Femur (tissue), 1 donor: Measurements from ENCODE around the gene NR2C2.
A peak's percentile ranks its signal among the peaks of the same experiment; 100 is the strongest.
"Not testable (repeated sequence)": the region's sequence is repeated elsewhere in the genome, so short reads cannot be mapped to it uniquely, and the experiment has no call there.

ENCODE experiments used
- DNase-seq: peaks from one replicate; pipeline ENCODE4 v3.0.0-alpha.2; 2017

NR2C2 gene

DNA sequence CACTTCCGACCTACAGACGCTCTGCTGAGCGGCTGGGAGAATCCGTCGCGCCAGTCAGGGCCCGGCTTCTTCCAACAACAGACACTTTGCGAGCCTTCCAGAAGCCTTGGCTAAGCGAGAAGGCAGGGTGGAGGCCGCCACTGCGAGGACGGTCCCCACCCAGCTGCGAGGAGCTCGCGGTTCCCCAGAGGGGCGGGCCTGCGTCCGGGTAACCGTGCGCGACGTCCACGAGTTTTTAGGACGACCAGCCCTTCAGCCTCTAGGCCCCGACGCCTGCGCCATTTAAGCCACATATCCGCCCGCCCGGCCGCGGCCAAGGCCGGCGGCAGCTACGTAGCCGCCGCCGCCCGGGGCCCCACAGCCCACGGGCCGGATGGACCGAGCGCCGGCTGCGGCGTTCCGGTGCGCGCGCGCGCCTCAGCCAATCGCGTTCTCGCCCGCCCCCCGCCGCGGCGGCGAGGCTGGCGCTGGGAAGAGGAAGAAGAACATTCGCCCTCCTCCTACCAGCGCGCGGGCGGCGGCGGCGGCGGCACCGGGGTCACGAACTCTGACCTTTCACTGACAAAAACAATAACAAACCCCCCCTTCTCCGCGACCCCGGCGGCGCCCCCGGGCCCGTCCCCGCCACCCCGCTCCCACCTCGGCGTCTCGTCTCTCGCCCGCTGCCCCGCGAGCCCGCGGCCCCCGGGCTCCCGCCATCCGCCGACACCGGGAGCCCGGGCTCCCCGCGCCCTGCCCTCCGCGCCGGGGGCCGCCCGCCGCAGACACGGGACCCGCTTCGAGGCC, at the start of gene NR2C2:
Gene NR2C2 (plus strand): TSS at position 484 of the 786 bp plus-strand sequence. CDS start 56,332 bp downstream, outside the sequence.
- peak; percentile 91 for DNase-seq

DNA sequence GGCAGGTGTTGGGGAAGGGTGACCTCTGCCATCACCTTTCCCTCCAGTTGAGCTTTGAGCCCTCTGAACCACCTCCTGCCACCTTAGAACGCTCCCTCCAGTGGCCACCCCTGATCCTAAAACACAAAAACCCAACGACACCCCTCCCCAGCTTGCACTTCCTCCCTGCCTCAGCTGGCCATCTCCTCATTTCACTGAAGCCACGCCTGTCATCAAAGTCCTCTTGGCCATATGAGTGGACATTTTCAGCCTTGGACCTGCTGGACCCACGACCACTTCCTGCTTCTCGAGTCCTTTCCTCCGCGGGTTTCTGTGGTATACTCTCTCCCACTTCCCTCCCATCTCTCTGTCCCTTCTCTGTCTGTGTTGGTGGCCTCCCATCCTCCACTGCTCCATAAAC, 48.5 kb upstream of the NR2C2 start:
- DNase-seq, result no peak

DNA sequence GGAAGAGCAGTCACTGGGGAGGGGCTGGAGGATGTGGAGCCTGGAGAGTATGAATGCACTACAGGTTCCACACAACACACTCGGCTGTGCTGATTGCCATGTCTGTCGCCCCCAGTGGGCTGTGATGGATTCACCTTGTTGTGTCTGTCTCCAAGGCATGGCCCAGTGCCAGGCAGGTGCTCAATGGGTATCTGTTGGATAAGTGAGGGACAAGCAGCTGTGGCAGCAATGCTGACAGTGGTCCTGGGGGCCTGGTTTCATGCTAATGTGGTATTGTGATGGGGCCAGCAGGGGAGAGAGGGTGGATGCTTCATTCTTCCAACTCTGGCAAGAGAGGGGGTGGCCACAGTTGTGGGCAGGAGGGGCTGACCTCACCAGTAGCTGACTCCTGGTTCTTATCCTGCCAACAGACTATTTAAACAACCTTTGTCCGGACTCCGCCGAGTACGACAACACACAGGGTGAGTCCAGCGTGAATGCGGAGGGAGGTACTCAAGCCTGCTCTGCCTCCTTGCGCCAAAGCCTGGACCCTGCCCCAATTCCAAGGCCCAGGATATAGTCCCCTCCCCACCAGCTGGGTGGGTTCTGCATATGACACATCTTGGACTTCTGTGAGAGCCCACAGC, 47.3 kb upstream of the NR2C2 start:
- DNase-seq, result no peak

DNA sequence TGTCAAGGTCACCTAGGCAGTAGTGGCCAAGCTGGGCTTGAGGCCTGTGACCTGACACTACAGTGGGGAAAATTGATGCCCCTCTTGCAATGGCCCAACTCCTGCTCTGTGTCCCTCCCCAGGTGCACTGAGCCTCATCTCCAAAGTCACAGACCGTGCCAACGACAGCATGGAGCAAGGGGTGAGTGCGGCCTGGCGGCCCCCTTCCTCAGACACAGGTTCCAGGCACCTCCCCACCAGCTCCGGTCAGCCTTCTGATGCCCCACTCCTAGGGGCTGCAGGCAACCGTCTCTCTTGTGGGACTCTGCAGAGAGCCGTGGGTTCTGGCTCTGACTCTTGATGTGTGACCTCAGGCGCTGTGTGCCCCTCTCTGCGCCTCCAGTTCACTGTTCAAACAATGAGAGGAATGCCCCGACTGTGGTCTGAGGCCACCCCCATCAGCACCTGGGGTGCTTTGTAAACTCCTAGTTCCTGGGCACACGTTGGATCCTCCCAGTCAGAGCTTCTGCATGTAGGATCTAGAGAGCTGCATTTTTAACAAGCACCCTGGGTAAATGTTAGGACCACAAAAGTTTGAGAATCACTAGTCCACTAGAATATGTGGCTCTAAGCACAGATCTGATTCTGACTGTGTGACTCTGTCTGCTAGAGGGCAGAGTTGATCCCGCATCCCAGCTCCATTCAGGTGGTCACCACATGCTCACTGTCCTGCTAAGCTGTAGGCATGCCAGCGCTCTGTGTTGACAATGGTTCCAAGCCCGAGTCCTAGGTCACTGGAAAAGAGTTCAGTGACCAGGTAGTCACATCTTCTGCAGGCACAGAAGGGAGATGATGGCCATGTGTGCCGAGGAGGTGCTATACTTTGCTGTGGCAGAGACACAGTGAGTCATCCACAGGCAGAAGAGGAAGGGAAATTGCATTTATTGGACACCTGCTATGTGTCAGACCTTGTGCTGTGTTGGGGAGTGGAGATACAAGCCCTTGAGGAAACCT, 46.2 kb upstream of the NR2C2 start:
- DNase-seq, result no peak

DNA sequence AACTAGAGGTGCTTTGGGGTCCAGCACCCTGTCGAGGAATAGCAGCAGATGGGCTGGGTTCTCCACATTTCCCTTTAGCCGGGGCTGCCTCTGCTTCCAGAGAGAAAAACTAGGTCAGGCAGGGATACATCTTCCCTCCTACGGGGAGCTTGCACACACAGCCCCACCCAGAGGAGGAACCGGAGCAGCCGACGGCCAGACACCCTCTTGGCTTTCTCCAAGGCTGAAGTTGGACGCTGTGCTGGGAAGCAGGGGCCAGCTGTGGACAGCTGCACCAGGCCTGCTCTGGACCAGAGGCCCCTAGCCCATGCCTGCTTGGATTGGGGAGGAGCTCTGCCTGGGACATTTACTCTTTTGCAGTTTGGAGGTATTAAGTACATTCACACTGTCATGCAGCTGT, 44.7 kb upstream of the NR2C2 start:
- peak; percentile 91 for DNase-seq

DNA sequence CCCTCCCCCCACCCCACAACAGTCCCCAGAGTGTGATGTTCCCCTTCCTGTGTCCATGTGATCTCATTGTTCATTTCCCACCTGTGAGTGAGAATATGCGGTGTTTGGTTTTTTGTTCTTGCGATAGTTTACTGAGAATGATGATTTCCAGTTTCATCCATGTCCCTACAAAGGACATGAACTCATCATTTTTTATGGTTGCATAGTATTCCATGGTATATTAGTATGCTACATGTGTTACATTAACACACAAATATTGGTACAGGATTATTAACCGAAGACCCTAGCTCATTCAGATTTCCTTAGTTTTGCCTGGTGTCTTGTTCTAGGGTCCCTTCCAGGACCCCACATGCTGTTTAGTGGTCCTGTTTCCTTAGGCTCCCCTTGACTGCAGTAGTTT, 43.9 kb upstream of the NR2C2 start:
- DNase-seq, result not testable (repeated sequence)

DNA sequence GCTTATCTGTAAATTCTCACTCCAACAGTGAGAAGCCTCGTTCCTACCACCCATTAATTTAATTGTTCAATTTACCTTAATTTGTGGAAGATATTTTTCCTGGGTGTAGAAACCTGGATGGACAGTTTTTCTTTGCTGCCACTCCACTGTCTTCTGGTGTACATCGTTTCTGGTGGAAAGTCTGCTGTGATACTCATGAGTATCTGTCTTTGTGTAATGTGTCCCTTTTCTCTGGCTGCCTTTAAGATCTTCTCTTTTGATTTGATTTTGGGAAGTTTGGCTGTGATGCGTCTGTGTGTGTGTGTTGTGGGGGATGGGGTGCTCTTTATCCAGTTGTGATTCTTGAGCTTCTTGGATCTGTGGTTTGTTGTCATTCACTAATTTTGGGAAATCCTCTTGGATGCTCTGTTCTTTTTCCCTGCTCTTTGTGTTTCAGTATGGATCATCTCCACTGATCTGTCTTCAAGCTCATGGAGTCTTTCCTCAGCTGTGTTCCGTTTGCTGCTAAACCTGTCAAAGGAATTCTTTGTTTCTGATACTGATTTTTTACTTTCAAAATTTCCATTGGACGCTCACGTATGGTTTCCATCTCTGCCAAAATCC, 42.2 kb upstream of the NR2C2 start:
- DNase-seq, result no peak

DNA sequence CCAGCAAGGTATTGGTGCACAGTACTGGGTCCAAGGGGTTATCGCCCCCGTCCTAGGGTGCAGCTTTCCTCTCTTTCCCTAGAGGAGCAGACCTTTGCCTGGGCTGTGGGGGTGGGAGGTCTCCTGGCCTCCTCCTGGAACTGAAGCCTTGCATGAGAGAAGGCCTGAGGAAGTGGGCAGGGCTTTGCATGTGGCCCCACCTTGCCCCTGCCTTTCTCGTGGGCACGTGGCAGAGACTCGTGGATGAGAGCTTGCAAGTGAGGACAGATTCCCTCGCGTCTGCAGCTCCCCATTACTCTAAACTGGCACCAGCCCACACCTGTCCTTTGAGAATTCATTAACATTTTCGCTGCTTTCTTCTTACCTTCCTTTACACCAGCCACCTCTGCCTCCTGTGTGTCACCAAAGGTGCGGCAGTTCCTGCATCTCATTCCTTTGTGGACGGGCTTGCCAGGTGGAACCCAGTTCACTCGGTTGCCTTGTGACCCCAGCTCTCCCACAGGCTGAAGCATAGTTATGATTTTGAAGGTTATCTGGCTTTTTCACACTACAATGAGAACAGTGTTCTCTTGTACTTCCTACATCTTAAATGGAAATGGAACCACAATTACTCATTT, 40.9 kb upstream of the NR2C2 start:
- DNase-seq, result no peak

DNA sequence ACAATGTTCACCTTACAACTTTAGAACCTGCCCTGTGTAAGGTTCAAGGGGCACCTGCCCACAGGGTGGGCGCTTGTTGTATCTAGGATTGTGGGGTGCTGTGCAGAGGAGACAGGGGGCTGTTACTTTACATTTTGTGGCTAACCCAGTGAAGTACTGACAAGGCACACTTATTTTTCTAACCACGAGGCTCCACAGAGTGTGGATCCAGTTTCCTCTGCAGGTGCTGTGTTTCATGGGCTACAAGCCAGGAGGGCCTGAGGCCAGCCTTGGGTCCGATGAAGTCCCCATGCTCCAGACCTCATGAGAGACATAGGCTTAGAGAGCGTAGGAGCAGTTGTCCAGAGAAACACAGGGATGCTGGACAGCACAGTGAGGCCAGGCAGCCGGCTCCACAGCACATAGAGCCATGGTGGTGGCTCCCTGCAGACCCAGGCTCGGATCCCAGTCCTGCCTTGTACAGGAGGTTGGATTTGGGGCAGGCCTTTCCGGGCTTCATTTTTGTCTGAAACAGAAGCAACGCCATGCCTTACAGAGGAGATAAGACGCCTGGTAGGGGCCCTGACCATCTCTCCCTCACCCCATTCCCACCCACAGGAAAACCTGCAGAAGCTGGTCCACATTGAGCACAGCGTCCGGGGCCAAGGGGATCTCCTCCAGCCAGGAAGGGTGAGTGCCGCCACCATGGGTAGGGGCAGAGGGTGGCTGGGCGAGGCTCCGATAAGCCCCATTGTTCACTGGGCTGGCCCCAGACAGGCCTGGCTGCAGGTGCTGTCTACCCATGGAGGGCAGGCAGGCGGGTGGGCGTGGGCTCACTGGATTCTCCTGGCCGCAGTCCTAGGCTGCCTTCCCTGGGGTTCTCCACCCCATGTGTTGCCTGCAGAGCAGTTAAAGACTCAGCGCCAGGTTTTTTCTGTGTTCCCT, 40.1 kb upstream of the NR2C2 start:
- no peak for DNase-seq

DNA sequence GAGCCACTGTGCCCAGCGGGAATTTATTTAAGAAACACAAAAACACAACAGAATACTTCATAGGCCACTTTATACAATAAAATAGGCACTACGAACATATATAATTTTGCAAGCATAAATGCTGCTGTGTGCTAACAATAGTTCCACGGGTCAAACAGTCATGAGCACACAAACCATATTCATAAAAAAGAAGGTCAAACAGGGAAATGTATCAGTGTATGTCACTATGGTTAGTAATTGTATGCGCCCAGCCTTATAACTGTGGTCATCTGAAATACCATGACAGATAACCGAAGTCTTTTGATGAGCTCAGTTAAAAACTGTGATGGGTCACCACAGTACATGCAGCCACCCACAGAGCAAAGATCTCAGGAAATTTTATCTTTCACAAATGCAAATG, 38.1 kb upstream of the NR2C2 start:
- DNase-seq, result no peak

DNA sequence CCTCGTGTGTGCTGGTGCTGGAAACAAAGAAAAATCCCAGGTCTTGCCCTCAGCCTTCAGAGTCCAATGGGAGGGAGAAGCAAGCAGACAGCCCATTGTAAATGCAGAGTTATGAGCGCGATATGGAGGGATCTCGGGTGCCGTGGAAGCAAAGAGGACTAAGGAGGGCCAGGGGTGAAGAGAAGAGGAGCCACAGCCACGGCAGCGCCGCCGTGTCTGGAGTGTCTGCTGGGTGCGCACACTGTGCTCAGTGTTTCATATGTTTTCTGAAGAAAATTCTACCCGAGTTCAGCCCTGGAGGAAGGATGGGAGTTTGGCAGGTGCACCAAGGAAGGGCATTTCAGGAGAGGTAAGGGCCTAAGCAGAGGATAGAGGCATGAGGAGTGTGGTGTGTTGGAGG, 35.7 kb upstream of the NR2C2 start:
- DNase-seq, result no peak

DNA sequence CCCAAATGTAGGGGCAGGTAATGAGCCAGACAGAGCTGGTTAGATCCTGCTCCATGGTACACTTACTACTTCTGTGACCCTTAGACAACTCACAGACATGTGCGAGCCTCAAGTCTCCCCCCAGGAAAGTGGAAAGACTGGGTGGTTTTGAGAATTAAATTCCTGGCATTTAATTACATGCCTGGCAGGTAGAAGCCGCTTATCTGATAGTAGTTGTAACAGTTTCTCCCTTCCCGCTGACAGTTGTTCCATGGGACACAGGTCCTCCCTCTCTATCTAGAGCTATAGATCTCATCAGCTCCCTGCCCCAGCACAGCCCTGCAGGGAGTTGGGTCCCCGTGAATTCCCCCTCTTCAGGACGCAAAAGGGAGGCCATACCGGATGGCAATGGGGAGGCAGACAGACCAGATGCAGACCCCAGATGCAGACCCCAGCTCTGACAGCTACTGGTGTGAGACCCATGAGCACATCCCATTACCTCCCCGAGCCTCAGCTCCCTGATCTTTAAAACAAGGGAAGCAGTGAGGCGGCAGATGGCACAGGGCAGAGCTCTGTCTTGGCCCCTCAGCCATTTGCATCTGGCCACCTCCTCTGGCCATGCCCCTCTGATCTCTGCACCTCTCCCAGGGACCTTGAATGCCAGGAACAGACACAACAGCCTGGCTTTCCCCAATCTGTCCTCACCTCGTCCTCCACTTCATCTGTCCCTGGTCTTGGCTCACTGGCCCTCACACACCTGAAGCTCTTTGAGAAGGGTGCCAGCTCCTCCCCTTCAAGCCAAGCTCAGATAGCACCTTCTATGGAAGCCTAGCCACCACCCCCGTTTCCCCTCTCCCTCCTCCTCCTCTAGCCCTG, 34.1 kb upstream of the NR2C2 start:
- DNase-seq, result no peak

DNA sequence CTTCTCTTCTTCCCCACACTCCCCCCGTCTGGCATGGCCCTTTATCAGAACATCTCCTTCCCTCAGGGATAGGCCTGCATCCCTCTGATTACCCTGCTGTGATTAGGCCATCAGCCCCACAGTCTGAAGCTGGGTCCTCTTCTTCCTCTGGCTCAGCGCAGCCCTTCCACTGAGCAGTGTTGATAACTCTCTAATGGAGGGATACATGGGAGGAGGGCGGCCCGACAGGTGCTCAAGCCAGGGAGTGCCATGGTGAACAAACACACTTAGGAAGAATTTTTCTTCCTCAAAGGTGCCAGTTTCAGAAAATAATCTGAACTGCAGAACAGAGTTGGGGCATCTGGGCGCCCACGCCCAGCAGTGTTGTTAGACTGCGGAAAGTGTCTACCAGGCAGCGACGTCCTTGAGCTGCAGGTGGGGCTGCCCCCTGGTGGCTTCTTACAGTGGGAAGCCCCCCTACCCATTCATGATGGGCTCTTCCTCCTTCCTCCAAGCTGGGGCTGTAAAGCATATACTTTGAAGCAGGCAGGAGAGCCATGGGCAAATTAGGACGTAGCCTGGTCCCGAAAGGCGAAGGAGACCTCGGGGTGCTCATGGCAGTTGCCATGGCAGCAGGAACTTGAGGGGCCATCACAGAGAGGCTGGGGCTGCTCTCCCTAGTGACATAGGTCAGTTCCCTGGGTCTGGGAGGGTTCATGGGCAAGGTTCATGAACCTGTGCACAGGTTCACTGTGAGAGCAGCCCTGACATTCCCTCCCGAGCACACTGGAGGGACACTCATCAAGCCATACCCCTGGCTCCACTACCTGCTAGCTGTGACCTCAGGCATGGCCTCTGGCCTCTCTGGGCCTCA, 33.2 kb upstream of the NR2C2 start:
- no peak for DNase-seq

DNA sequence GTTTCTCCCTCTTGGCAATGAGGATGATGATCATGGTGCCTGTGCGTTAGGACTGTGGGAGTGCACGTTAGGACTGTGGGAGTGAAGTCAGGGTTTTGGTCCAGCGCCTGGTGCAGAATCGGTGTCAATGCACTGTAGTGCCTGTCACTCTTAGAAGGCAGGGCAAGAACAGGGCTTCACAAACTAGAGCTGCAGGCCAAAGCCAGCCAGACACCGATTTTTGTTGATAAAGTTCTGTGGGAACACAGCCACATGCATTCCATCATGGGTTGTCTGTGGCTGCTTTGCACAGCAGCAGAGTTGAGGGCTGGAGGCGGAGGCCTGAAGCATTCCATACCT, 32.6 kb upstream of the NR2C2 start:
- DNase-seq, result no peak

DNA sequence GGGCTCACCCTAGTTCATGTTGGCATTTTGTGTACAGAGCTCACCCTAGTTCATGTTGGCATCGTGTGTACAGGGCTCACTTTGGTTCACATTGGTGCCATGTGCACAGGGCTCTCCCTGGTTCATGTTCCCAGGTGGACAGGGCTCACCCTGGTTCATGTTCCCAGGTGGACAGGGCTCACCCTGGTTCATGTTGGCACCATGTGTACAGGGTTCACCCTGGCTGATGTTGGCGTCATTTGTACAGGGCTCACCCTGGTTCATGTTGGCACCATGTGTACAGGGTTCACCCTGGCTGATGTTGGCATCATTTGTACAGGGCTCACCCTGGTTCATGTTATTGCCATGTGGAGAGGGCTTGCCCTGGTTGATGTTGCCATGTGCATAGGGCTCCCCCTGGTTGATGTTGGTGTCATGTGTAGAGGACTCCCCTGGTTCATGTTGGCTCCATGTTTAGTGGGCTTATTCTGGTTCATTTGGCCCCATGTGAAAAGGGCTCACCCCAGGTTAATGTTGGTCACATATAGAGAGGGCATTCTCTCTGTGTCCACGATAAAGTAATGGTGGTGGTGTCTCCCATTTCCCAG, 31.7 kb upstream of the NR2C2 start:
- DNase-seq, result no peak

DNA sequence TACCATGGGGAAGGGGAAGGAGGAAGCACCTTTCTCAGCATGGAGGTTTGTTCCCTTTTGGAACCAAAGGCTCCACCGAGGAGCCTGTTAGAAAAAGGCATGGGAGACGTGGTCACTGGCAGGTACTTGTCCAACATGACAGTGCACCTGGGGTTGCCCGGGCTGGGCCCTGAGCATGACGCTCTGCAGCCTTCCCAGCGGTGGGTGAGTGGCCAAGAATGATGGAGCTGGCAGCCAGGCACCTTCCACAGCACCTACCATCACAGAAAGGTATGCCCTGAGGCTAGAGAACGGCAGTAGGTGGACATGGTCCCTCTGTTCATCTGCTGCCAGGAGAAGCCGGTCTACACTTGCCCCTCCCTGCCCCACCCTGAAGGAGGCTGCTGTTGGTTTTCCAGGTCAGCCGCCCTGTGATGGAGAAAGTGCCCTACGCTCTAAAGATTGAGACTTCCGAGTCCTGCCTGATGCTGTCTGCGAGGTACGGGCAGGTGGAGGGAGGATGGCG, 29.0 kb upstream of the NR2C2 start:
- DNase-seq, result no peak

DNA sequence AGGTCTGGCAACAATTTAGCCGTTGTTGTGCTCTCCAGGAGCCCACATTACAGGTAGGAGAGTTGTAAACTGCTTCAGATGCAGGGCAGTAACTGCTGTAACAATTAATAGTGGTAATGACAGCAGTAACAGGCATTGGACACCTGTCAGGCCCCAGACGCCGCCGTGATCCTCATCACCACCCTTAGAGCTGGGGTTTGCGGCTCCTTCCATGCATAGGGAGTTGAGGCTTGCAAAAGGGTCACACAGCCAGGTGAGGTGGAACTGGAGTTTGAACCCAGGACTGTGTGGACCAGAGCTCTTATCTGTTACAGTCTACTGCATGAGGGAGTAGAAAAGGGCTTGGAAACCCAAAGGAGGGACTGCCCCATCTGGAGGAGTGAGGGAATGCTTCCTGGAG, 26.8 kb upstream of the NR2C2 start:
- no peak for DNase-seq

DNA sequence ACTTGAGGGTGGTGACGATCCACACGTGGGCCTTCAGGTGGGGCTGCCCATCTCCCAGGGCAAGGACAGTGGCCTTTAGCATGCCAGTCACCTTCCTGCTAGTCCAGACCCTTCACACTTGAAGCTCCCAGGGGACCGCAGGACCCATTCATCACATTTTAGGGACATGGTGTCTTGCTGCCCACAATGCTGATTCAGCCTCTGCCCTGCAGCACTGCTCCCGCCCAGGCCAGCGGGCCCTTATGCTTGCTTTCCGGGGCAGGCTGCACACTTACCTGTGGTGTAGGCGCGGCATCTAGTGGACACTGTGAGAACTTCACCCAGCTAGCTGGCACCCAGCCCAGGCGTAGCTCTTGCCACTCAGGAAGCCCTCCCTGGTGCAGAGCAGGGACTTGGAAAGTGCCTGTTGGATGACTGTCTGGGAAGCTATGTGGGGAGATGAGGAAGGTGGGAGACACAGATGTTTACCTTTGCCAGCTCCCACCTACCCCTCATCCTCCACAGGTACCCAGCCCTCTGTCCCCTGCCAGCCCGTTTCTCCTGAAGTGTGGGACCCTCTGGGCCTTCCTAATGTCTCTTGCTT, 26.3 kb upstream of the NR2C2 start:
- DNase-seq, result peak; percentile 93
